Keratinocyte (primary cell): Measurements from ENCODE around the gene CES2. TPM values are rescaled to one million over a fixed set of nuclear protein-coding genes. Genes with fewer than 3 reads are reported as not detected.

ENCODE experiments used
- DNase-seq: peaks from one replicate; pipeline ENCODE4 v3.0.0-alpha.2; 2011; ENCODE audit warnings: low read depth, missing footprints, low spot score
- FAIRE-seq: peaks from 2 replicates; lab custom pipeline; 2011; peaks lifted over from hg19 to GRCh38; lab: Jason Lieb, UNC
- H2AFZ ChIP-seq: 2 replicates; pipeline ENCODE4 v1.6.0; 2012; ENCODE audit warnings: low read length, control low read depth, inconsistent platforms; ENCODE audit not compliant: control insufficient read depth
- H3K27ac ChIP-seq: 2 replicates; pipeline ENCODE4 v1.5.1; 2011; ENCODE audit warnings: low read length; ENCODE audit not compliant: control insufficient read depth, insufficient read depth
- H3K27me3 ChIP-seq: 3 replicates; pipeline ENCODE4 v1.6.0; 2011; ENCODE audit warnings: low read length; ENCODE audit not compliant: control insufficient read depth, insufficient read depth; ENCODE audit errors: extremely low read depth
- H3K36me3 ChIP-seq, 2 experiments: 2 replicates in 1 of 2; 3 replicates in 1 of 2; pipeline ENCODE4 v1.5.1; 2011; ENCODE audit warnings: low read length in 2 of 2, mild to moderate bottlenecking in 1 of 2; ENCODE audit not compliant: control insufficient read depth in 2 of 2, insufficient read depth in 2 of 2; ENCODE audit errors: extremely low read depth in 1 of 2
- H3K4me1 ChIP-seq: 3 replicates; pipeline ENCODE4 v1.5.1; 2011; ENCODE audit warnings: low read length; ENCODE audit not compliant: control insufficient read depth, insufficient read depth; ENCODE audit errors: extremely low read depth
- H3K4me2 ChIP-seq: 3 replicates; pipeline ENCODE4 v1.6.0; 2011; ENCODE audit warnings: low read depth, low read length; ENCODE audit not compliant: control insufficient read depth, insufficient read depth; ENCODE audit errors: extremely low read depth
- H3K4me3 ChIP-seq, 3 experiments: fragments of 200-600 bp in 1 of 3; sonication (generic) in 1 of 3; 2 replicates in 2 of 3; 3 replicates in 1 of 3; pipeline ENCODE4 v1.5.1; 2011 to 2016; ENCODE audit warnings: low read length in 3 of 3, mild to moderate bottlenecking in 3 of 3, control low read depth in 2 of 3, inconsistent platforms in 1 of 3, low read depth in 1 of 3, mixed read lengths in 1 of 3, mixed run types in 1 of 3, moderate library complexity in 1 of 3; ENCODE audit not compliant: control insufficient read depth in 2 of 3, insufficient read depth in 2 of 3; ENCODE audit errors: extremely low read depth in 1 of 3
- H3K79me2 ChIP-seq: 2 replicates; pipeline ENCODE4 v1.6.0; 2012; ENCODE audit warnings: low read length; ENCODE audit not compliant: control insufficient read depth, insufficient read depth
- H3K9ac ChIP-seq: 3 replicates; pipeline ENCODE4 v1.6.0; 2011; ENCODE audit warnings: low read length; ENCODE audit not compliant: control insufficient read depth, insufficient read depth; ENCODE audit errors: extremely low read depth
- H3K9me1 ChIP-seq: 3 replicates; pipeline ENCODE4 v1.6.0; 2011; ENCODE audit warnings: low read length; ENCODE audit not compliant: control insufficient read depth, insufficient read depth; ENCODE audit errors: extremely low read depth
- H3K9me3 ChIP-seq: 2 replicates; pipeline ENCODE4 v1.5.1; 2012; ENCODE audit warnings: low read depth, low read length; ENCODE audit not compliant: control insufficient read depth
- H4K20me1 ChIP-seq: 3 replicates; pipeline ENCODE4 v1.6.0; 2011; ENCODE audit warnings: low read length; ENCODE audit not compliant: control insufficient read depth, insufficient read depth; ENCODE audit errors: extremely low read depth
- EZH2 ChIP-seq: IDR thresholded peaks from one replicate; pipeline ENCODE4 v1.6.1; 2012; ENCODE audit warnings: inconsistent platforms, mild to moderate bottlenecking, low read length, moderate library complexity
- dilution Hi-C: fragments of 300-500 bp; cut with MboI; formaldehyde crosslinking; loops from one replicate; pipeline ENCODE4 v1.7.0; 2020; ENCODE audit warnings: low sequenced_read_pairs; ENCODE audit not compliant: extremely low pct_ligation_motif_present
- polyA plus RNA-seq, 5 experiments: library from polyadenylated mRNA; depleted of rRNA in 3 of 5; stranded (reverse) in 3 of 5; stranded (forward) in 1 of 5; unstranded in 1 of 5; fragments of >200 nt; gene quantifications; 1 replicate in 1 of 5; 2 replicates in 3 of 5; 3 replicates in 1 of 5; pipeline versions ENCODE4 v1.2.1 to v1.2.3, GENCODE V29; 2011 to 2012; ENCODE audit warnings: missing spikeins in 2 of 5, low read depth in 1 of 5, low replicate concordance in 1 of 5
- TF ChIP-seq, protein P1 (sequence below), 3 experiments: IDR thresholded peaks in 1 of 3; conservative IDR thresholded peaks in 1 of 3; optimal IDR thresholded peaks in 1 of 3; 2 replicates in 2 of 3; 3 replicates in 1 of 3; pipeline versions ENCODE3 to v1.5.1; 2011; ENCODE audit warnings: low read length in 3 of 3, mild to moderate bottlenecking in 3 of 3, moderate library complexity in 2 of 3, control low read depth in 1 of 3, inconsistent platforms in 1 of 3; ENCODE audit not compliant: insufficient read depth in 2 of 3; ENCODE audit errors: extremely low read depth in 1 of 3

The CES2 gene
- polyA plus RNA-seq, 1 donor (not counting 4 experiments of a cell fraction or from before 2014, with no cell fraction given), result 41.6 TPM

DNA sequence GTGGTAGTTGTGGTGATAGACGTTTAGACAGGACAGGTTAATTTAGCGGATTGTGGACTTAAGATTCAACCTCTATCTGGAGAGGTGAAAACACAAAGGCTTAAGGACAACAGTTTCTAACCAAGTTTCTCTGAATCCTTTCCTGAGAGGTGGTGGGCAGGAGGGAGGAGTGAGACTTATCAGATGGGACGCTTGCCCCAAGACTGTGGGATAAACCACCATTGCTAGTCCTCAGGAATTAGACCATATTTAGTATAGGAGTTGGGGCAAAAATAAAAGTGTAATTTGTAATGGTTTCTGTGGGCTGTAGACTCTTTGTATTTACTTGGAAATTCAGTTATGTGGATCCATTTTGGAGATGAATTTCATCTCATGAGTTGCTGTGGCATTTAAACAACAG, 48.4 kb upstream of the CES2 start:
- dilution Hi-C loops, result no loop called here
- peaks cover 17 to 19% of the 10 kb centered on the region in 2 experiments for H3K36me3 ChIP-seq
- H3K4me2 ChIP-seq, result no peak overlapping the region
- H3K27ac ChIP-seq, result no peak overlapping the region
- no peaks in the 10 kb centered on the region for H3K27me3 ChIP-seq
- H3K79me2 ChIP-seq, result peaks cover 27% of the 10 kb centered on the region
- FAIRE-seq (no peak), DNase-seq (no peak)
- peaks cover 5% of the 10 kb centered on the region for H4K20me1 ChIP-seq
- no peak overlapping the region for H3K9ac ChIP-seq
- no peaks in the 10 kb centered on the region for H3K9me3 ChIP-seq
- TF ChIP-seq, protein P1, sequence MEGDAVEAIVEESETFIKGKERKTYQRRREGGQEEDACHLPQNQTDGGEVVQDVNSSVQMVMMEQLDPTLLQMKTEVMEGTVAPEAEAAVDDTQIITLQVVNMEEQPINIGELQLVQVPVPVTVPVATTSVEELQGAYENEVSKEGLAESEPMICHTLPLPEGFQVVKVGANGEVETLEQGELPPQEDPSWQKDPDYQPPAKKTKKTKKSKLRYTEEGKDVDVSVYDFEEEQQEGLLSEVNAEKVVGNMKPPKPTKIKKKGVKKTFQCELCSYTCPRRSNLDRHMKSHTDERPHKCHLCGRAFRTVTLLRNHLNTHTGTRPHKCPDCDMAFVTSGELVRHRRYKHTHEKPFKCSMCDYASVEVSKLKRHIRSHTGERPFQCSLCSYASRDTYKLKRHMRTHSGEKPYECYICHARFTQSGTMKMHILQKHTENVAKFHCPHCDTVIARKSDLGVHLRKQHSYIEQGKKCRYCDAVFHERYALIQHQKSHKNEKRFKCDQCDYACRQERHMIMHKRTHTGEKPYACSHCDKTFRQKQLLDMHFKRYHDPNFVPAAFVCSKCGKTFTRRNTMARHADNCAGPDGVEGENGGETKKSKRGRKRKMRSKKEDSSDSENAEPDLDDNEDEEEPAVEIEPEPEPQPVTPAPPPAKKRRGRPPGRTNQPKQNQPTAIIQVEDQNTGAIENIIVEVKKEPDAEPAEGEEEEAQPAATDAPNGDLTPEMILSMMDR (optimal IDR thresholded peaks at IDR 0.05 in 1 of 3, IDR thresholded peaks at IDR 0.05 in 1 of 3, conservative IDR thresholded peaks at IDR 0.05 in 1 of 3; ENCODE audit: extremely low read depth in 1 of 3, insufficient read depth in 2 of 3, low read length in 3 of 3), result no peak
- TF ChIP-seq EZH2, result no peak
- H3K4me3 ChIP-seq, result no peak overlapping the region
- no peak overlapping the region for H2AFZ ChIP-seq
- no peaks in the 10 kb centered on the region for H3K9me1 ChIP-seq
- H3K4me1 ChIP-seq, result no peaks in the 10 kb centered on the region

DNA sequence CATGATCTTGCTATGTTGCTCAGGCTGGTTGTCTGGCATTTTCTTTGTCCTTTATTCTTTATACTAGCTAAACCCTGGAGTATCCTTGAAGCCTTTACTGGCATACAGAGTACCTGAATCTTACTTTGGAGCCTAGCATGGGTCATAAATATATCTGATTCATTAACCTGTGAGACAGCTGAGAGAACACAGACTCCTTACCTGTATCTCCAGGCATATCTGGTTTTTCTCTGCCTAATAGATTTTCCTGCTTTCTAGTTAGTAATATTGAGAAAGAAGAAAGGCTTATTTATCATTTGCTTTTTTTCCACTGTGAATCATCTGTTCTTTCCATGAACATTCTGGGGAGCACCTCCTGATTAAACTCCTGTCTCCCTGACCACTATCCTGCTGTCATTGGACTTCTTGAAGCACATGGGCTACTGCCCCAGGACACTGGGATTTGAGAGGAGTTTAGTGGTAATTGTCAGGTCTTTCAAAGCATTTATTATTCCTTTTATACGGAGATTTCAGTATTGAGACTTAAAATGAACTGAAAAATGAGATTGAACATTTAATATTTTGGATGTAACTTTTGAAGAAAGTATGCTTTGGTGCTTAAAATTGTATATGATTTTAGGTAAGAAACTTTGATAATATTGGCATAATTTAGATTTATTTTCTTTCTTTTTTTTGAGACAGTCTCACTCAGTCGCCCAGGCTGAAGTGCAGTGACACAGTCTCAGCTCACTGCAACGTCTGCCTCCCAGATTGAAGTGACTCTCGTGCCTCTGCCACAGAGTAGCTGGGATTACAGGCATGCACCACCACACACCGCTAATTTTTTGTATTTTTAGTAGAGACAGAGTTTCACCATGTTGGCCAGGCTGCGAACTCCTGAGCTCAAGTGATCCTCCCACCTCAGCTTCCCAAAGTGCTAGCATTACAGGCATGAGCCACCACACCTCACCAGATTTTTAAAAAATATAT, 46.4 kb upstream of the CES2 start:
- peaks cover 15 to 19% of the 10 kb centered on the region in 2 experiments for H3K36me3 ChIP-seq
- DNase-seq, result no peak
- no peak overlapping the region for H2AFZ ChIP-seq
- dilution Hi-C loops, result no loop called here
- H3K79me2 ChIP-seq, result peaks cover 19% of the 10 kb centered on the region
- no peaks in the 10 kb centered on the region for H3K27me3 ChIP-seq
- no peak overlapping the region for H3K9ac ChIP-seq
- H3K4me2 ChIP-seq, result no peak overlapping the region
- no peak for FAIRE-seq
- no peak overlapping the region for H3K4me3 ChIP-seq
- H3K4me1 ChIP-seq, result no peaks in the 10 kb centered on the region
- TF ChIP-seq, protein P1 (optimal IDR thresholded peaks at IDR 0.05 in 1 of 3, IDR thresholded peaks at IDR 0.05 in 1 of 3, conservative IDR thresholded peaks at IDR 0.05 in 1 of 3; ENCODE audit: extremely low read depth in 1 of 3, insufficient read depth in 2 of 3, low read length in 3 of 3), result no peak
- TF ChIP-seq EZH2, result no peak
- no peak overlapping the region for H3K27ac ChIP-seq
- peaks cover 5% of the 10 kb centered on the region for H4K20me1 ChIP-seq
- no peaks in the 10 kb centered on the region for H3K9me3 ChIP-seq
- no peaks in the 10 kb centered on the region for H3K9me1 ChIP-seq
